Upper lobe of left lung (tissue), 6 donors: ENCODE results near the gene SNX5. TPM values are rescaled to one million over a fixed set of nuclear protein-coding genes. Genes with fewer than 3 reads are reported as not detected.

Experiments
- ATAC-seq, 2 donors: fragments of 200-7000 bp; cut with Tn5 transposase; one replicate each; pipeline ENCODE4 v1.9.1; 2022; ENCODE audit warnings: mild to moderate bottlenecking in 2 of 2, moderate library complexity in 2 of 2; ENCODE audit not compliant: low FRiP score in 2 of 2
- DNase-seq, 2 donors: peaks; one replicate each; pipeline ENCODE4 v3.0.0-alpha.2; 2019 to 2020
- H3K27ac ChIP-seq, 4 donors: fragments of 200-600 bp; sonication (generic); one replicate each; pipeline ENCODE4 v1.5.1; 2016 to 2019
- H3K27me3 ChIP-seq, 4 donors: fragments of 200-600 bp; sonication (generic); one replicate each; pipeline ENCODE4 v1.5.1; 2017 to 2019
- H3K36me3 ChIP-seq, 4 donors: fragments of 200-600 bp; sonication (generic); one replicate each; pipeline ENCODE4 v1.5.1; 2016 to 2019
- H3K4me1 ChIP-seq, 4 donors: fragments of 200-600 bp; sonication (generic); one replicate each; pipeline ENCODE4 v1.5.1; 2018 to 2019
- H3K4me3 ChIP-seq, 4 donors: fragments of 200-600 bp; sonication (generic); one replicate each; pipeline ENCODE4 v1.5.1; 2017 to 2019; ENCODE audit warnings: mild to moderate bottlenecking in 2 of 4, moderate library complexity in 1 of 4
- H3K9me3 ChIP-seq, 4 donors: fragments of 200-600 bp; sonication (generic); one replicate each; pipeline ENCODE4 v1.5.1; 2018 to 2019
- EP300 ChIP-seq, 4 donors: sonication (generic); formaldehyde crosslinking; IDR thresholded peaks; one replicate each; pipeline ENCODE4 v1.5.1; 2017; ENCODE audit warnings: antibody characterized with exemption in 4 of 4, control low read depth in 2 of 4
- POLR2A ChIP-seq, 4 donors: fragments of 450-650 bp; IDR thresholded peaks; one replicate each; pipeline ENCODE4 v1.5.1; 2016 to 2017; ENCODE audit warnings: antibody characterized with exemption in 4 of 4, mild to moderate bottlenecking in 2 of 4
- POLR2AphosphoS5 ChIP-seq, 2 donors: sonication (generic); formaldehyde crosslinking; IDR thresholded peaks; one replicate each; pipeline ENCODE4 v1.5.1; 2017; ENCODE audit warnings: antibody characterized with exemption in 2 of 2
- WGBS, 2 donors: methylation state at CpG; one replicate each; pipeline ENCODE4 v1.1.5; 2017 to 2018; 5-methylcytosine and 5-hydroxymethylcytosine counted together
- total RNA-seq, 6 donors: library from RNA; depleted of rRNA in 4 of 6; stranded (reverse); fragments of >200 nt in 4 of 6; gene quantifications; one replicate each; pipeline versions ENCODE4 v1.1.0 to v1.2.1, GENCODE V29; 2016 to 2021
- TF ChIP-seq, protein P1 (sequence below), 6 experiments: fragments of 450-650 bp in 4 of 6; fragments of 200-600 bp in 2 of 6; sonication (generic) in 2 of 6; IDR thresholded peaks; one replicate each; pipeline ENCODE4 v1.5.1; 2016 to 2019; ENCODE audit warnings: antibody characterized with exemption in 6 of 6
- donor health status: DM: no; HTN: no; CAD: no; lungs with moderate emphysema.
- donor health status: DM: no; HTN: yes; CAD: no; lungs with severe emphysema.

Gene SNX5
- total RNA-seq, 6 donors from 2014 or later, result 72.0 to 177 (median 111) TPM

DNA sequence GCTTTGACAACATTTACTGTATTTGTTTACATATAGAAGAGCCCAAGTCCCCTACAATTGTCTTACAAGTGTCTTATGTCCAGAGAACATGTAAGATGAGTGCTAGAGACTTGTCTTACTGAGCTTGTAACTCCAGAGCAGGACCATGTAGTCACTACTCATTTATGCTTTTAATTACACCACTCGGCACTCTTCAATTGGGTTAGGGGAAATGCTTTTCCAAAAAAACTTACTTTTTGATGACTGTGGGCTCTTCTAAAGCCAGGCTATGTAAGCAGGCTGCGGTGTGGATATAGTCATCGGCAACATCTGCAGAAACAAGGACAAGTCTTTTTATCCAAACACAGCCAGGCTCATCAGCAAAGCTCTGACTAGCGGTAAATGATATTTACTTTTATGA lies 18.7 kb downstream of the SNX5 start:
- DNase-seq (no peak), ATAC-seq (no peak)
- no peaks in the 10 kb centered on the region for H3K27me3 ChIP-seq
- peaks cover 29 to 99% (median 79%) of the 10 kb centered on the region in 4 donors for H3K36me3 ChIP-seq
- H3K4me3 ChIP-seq, result no peak overlapping the region
- peaks cover 0 to 23% (median 11%) of the 10 kb centered on the region in 4 donors for H3K4me1 ChIP-seq
- no peak overlapping the region for H3K27ac ChIP-seq
- no peaks in the 10 kb centered on the region for H3K9me3 ChIP-seq
- TF ChIP-seq POLR2AphosphoS5 (IDR thresholded peaks at IDR 0.05), result no peak
- TF ChIP-seq EP300 (IDR thresholded peaks at IDR 0.05), result no peak
- no peak for TF ChIP-seq POLR2A (IDR thresholded peaks at IDR 0.05)
- TF ChIP-seq, protein P1, sequence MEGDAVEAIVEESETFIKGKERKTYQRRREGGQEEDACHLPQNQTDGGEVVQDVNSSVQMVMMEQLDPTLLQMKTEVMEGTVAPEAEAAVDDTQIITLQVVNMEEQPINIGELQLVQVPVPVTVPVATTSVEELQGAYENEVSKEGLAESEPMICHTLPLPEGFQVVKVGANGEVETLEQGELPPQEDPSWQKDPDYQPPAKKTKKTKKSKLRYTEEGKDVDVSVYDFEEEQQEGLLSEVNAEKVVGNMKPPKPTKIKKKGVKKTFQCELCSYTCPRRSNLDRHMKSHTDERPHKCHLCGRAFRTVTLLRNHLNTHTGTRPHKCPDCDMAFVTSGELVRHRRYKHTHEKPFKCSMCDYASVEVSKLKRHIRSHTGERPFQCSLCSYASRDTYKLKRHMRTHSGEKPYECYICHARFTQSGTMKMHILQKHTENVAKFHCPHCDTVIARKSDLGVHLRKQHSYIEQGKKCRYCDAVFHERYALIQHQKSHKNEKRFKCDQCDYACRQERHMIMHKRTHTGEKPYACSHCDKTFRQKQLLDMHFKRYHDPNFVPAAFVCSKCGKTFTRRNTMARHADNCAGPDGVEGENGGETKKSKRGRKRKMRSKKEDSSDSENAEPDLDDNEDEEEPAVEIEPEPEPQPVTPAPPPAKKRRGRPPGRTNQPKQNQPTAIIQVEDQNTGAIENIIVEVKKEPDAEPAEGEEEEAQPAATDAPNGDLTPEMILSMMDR (IDR thresholded peaks at IDR 0.05), result no peak
- WGBS, 2 donors, result 95 to 97% methylated on average over 4 of the region's 4 CpGs

DNA sequence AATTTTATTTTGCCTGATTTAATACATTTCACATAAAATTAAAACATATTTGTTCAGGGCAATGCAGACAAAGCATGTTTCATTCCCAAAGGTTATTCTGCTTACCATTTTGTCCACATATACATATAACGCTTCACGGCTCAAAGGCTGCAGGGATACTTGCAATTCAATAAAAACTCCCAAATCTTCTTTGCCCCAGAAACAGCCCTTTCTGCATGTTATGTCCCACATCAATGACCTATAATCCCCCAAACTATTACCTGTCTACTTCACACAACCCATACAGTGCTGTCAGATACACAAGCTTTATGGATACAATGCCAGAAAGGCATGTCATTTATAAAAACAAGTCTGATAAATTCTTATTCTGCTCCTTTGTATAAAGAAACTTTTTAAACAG lies 20.2 kb downstream of the SNX5 start:
- Histone ChIP-seq H3K27me3 (no peaks in the 10 kb centered on the region), H3K27ac (no peak overlapping the region), H3K4me3 (no peak overlapping the region), H3K36me3 (peaks cover 29 to 100% (median 82%) of the 10 kb centered on the region in 4 donors), H3K9me3 (no peaks in the 10 kb centered on the region), H3K4me1 (peaks cover 0 to 9% (median 6%) of the 10 kb centered on the region in 4 donors)
- DNase-seq (no peak), ATAC-seq (no peak)
- 100% methylated on average over 2 of the region's 2 CpGs for WGBS, 2 donors
- TF ChIP-seq EP300 (IDR thresholded peaks at IDR 0.05) (no peak), POLR2AphosphoS5 (IDR thresholded peaks at IDR 0.05) (no peak), POLR2A (IDR thresholded peaks at IDR 0.05) (no peak)
- TF ChIP-seq, protein P1 (IDR thresholded peaks at IDR 0.05), result no peak

DNA sequence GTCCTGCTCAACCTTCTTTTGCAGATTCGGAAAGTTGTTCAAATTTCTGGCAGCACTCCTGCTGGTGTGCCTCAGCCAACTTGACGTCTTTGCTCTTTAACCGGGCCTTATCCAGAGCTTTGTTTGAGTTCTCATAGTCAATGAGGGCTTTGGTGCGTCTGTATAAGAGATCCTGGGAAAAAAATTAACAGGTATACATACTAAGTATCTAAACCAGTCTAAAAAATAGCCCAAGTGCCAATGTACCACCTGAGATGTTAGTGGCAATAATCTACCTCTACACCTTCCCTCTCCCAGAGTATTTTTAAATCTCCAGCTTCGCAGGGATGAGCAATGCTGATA lies 21.1 kb downstream of the SNX5 start:
- Histone ChIP-seq H3K4me3 (no peak overlapping the region), H3K36me3 (peaks cover 29 to 100% (median 83%) of the 10 kb centered on the region in 4 donors), H3K9me3 (no peaks in the 10 kb centered on the region), H3K27ac (no peak overlapping the region), H3K4me1 (no peaks in the 10 kb centered on the region), H3K27me3 (no peaks in the 10 kb centered on the region)
- DNase-seq (no peak), ATAC-seq (no peak)
- TF ChIP-seq EP300 (IDR thresholded peaks at IDR 0.05) (no peak), POLR2A (IDR thresholded peaks at IDR 0.05) (no peak), POLR2AphosphoS5 (IDR thresholded peaks at IDR 0.05) (no peak)
- TF ChIP-seq, protein P1 (IDR thresholded peaks at IDR 0.05), result no peak
- 44 to 71% methylated on average over 5 of the region's 5 CpGs for WGBS, 2 donors

DNA sequence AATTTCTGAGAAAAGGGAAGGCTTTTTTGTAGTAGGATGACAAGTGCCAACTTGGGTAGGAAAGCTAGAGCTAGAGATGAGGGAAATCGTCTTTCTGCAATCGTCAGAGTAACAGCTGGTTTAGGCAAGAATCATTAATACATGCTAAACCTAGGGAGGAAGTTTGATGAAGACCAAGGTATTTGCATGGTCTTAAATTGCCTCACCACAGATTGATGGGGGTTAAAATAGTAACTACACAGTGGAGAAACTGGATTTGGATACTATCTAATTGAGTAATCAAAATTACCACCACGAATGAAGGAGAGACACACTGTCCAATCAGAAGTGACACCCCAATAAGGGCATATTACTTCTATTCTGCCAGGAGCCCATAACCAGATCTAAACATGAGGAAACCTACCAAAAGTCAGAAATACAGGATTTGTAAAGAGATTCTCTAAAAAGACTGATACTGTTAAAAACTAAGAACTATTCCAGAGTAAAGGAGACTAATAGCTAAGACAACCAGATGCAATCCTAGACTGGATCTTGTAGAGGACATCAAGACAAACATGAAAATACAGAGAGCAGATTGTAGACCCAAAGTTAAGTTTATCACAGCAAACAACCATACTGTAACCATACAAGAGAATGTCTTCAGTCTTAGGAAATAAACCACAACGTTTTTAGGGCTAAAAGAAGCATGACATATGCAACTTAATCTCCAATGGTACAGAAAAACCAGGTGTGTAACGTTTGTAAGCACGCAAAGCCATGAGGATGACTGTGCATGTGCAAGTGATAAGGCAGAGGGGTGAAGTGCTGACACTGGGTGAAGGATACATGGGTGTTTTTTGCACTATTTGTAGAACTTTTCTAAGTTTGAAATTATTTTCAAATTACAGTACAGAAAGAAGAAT lies 21.8 kb downstream of the SNX5 start:
- no peak overlapping the region for H3K4me3 ChIP-seq
- no peak for DNase-seq
- 71 to 72% methylated on average over 6 of the region's 6 CpGs for WGBS, 2 donors
- H3K27ac ChIP-seq, result no peak overlapping the region
- TF ChIP-seq, protein P1 (IDR thresholded peaks at IDR 0.05), result no peak
- TF ChIP-seq EP300 (IDR thresholded peaks at IDR 0.05), result no peak
- peaks cover 31 to 100% (median 84%) of the 10 kb centered on the region in 4 donors for H3K36me3 ChIP-seq
- H3K4me1 ChIP-seq, result no peaks in the 10 kb centered on the region
- no peaks in the 10 kb centered on the region for H3K27me3 ChIP-seq
- ATAC-seq, result no peak
- no peaks in the 10 kb centered on the region for H3K9me3 ChIP-seq

DNA sequence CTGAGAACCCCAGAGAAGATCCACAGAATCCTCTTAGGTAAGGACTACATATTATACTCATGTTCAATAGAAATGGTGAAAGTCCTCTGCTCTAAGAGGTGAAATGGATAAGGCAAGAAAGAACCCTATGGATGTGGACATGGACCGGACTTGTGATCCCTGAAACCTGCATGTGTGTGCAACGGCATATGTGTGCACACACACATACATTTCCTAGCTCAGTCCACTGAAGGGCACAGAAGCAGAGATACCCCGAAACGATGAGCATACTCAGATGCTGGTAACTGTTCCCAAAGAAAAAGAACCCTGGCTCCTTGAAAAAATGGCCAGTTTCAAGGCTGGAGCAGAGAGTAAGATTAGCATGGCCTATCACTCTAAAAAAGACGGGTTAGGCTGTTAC lies 22.6 kb downstream of the SNX5 start:
- WGBS, 2 donors, result 96 to 98% methylated on average over 5 of the region's 5 CpGs
- no peak overlapping the region for H3K4me3 ChIP-seq
- no peak for ATAC-seq
- TF ChIP-seq POLR2A (IDR thresholded peaks at IDR 0.05) (no peak), EP300 (IDR thresholded peaks at IDR 0.05) (no peak), POLR2AphosphoS5 (IDR thresholded peaks at IDR 0.05) (no peak)
- TF ChIP-seq, protein P1 (IDR thresholded peaks at IDR 0.05), result no peak
- no peak overlapping the region for H3K27ac ChIP-seq
- no peak for DNase-seq
- no peaks in the 10 kb centered on the region for H3K9me3 ChIP-seq
- no peaks in the 10 kb centered on the region for H3K27me3 ChIP-seq
- no peaks in the 10 kb centered on the region for H3K4me1 ChIP-seq
- peaks cover 33 to 100% (median 85%) of the 10 kb centered on the region in 4 donors for H3K36me3 ChIP-seq
